Measurements from ENCODE around the gene CABCOCO1. TPM values are rescaled to one million over a fixed set of nuclear protein-coding genes. Genes with fewer than 3 reads are reported as not detected.

The CABCOCO1 gene
- total and polyA plus RNA-seq, 2 donors, result 0.14 to 0.43 TPM

DNA sequence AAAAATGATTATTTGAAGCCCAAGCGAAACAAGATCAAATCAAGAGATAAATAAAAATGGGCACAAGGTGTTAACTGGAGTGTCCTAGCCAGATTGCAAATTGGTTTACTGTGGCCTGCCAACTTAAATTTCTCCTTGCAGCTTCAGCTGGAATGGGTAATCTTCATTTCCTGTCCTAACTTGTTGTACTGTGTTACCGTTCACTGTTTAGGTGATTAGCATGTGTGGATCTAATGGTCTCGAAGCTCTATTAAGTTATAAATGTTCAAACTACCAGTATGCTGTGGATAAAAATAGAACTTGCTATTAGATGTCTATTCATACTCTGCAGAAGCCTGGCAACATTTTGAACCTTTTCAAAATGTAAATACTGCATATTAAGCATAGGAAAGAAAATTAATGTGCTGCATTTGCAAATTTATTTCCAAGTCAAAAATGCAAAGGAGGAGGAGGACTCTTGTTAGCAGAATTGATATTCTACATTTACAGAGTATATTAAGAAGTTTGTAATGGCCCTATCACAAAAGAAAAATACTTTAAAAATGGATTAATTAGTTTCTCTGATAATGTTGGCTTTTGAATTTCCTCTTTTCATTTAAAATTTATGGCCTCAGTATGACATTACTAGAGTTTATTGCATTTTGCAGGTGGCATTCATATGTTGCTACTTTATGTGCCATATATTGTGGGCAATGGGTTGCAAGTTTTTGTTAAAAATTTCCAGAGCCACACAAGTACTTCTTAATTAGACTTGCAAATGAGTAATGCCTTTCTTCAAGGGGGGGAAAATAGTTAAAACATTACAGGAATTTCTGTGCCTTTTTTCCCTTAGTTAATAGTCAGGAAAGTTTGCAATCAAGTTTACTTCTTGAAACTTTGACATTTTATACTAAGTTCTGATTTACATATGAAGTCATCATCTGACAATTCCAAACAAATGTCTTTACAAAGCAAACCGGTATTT lies 92.1 kb downstream of the CABCOCO1 start:
- 55% methylated on average over 4 of the region's 4 CpGs for WGBS
- Histone ChIP-seq H3K9me3 (ENCODE audit: control insufficient read depth in 2 of 2, insufficient read depth in 1 of 2, low read length in 1 of 2) (no peaks in the 10 kb centered on the region), H3K27me3 (ENCODE audit: control insufficient read depth in 2 of 2, insufficient read depth in 1 of 2, low read length in 1 of 2) (no peaks in the 10 kb centered on the region), H3K4me3 (ENCODE audit: low read length in 2 of 2) (no peak overlapping the region), H3K36me3 (ENCODE audit: control insufficient read depth in 2 of 2, insufficient read depth in 2 of 2, low read length in 1 of 2) (no peaks in the 10 kb centered on the region), H3K27ac (ENCODE audit: low read depth in 1 of 2, low read length in 1 of 2) (no peak overlapping the region), H3K4me1 (ENCODE audit: control insufficient read depth in 2 of 2, insufficient read depth in 2 of 2, low read length in 2 of 2) (peaks cover 5 to 17% of the 10 kb centered on the region in 2 donors)
- no peak for DNase-seq (ENCODE audit: low read depth in 6 of 9, low spot score in 9 of 9)

DNA sequence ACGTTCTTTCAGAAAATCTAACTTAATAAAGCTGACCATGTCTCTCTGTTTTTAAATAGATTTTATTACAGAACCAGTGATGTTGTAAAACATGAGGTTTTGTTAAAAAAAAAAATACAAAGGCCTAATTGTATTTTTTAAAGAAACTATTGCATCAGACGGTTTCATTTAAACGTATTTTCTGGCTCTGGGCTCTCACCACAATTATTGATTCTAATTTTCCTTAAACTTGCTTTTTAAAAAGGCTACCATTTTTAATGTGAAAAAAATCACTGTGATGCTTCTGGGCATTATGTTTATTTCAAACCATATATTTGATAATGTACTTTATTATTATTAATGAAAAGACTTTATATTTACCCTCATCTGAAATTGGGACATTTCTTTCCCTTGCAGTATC lies 94.3 kb downstream of the CABCOCO1 start:
- no peak overlapping the region for H3K27ac ChIP-seq (ENCODE audit: low read depth in 1 of 2, low read length in 1 of 2)
- no peak overlapping the region for H3K4me3 ChIP-seq (ENCODE audit: low read length in 2 of 2)
- no peaks in the 10 kb centered on the region for H3K27me3 ChIP-seq (ENCODE audit: control insufficient read depth in 2 of 2, insufficient read depth in 1 of 2, low read length in 1 of 2)
- H3K36me3 ChIP-seq (ENCODE audit: control insufficient read depth in 2 of 2, insufficient read depth in 2 of 2, low read length in 1 of 2), result no peaks in the 10 kb centered on the region
- 95% methylated on average over 3 of the region's 3 CpGs for WGBS
- H3K4me1 ChIP-seq (ENCODE audit: control insufficient read depth in 2 of 2, insufficient read depth in 2 of 2, low read length in 2 of 2), result peaks cover 2 to 5% of the 10 kb centered on the region in 2 donors
- no peak for DNase-seq (ENCODE audit: low read depth in 6 of 9, low spot score in 9 of 9)
- no peaks in the 10 kb centered on the region for H3K9me3 ChIP-seq (ENCODE audit: control insufficient read depth in 2 of 2, insufficient read depth in 1 of 2, low read length in 1 of 2)

GRCh38 chr10:61757525-61758397 lies 95.0 kb downstream of the CABCOCO1 start:
- no peak for DNase-seq (ENCODE audit: low read depth in 6 of 9, low spot score in 9 of 9)
- H3K36me3 ChIP-seq (ENCODE audit: control insufficient read depth in 2 of 2, insufficient read depth in 2 of 2, low read length in 1 of 2), result no peaks in the 10 kb centered on the region
- no peak overlapping the region for H3K4me3 ChIP-seq (ENCODE audit: low read length in 2 of 2)
- H3K27ac ChIP-seq (ENCODE audit: low read depth in 1 of 2, low read length in 1 of 2), result no peak overlapping the region
- 70% methylated on average over 2 of the region's 2 CpGs for WGBS
- no peaks in the 10 kb centered on the region for H3K9me3 ChIP-seq (ENCODE audit: control insufficient read depth in 2 of 2, insufficient read depth in 1 of 2, low read length in 1 of 2)
- H3K4me1 ChIP-seq (ENCODE audit: control insufficient read depth in 2 of 2, insufficient read depth in 2 of 2, low read length in 2 of 2), result no peaks in the 10 kb centered on the region
- H3K27me3 ChIP-seq (ENCODE audit: control insufficient read depth in 2 of 2, insufficient read depth in 1 of 2, low read length in 1 of 2), result no peaks in the 10 kb centered on the region

DNA sequence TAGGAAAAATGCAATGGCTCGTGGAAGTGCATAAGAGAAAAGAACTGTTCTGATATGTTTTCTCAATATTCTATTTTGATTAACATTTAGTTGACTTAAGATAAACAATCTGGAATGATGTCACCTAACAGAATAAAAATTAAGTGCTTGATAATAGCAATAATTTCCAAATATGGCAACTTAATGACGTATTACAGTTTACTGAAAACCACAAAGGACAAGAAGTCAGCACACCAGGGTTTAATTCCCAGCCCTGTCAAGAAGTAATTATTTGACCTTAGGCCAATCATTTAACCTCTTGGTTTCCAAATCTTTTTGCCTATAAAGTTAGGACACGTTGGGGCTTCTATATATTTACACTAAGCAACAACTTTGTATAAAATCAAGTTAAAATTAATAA lies 95.7 kb downstream of the CABCOCO1 start:
- DNase-seq (ENCODE audit: low read depth in 6 of 9, low spot score in 9 of 9), result no peak
- no peaks in the 10 kb centered on the region for H3K27me3 ChIP-seq (ENCODE audit: control insufficient read depth in 2 of 2, insufficient read depth in 1 of 2, low read length in 1 of 2)
- H3K27ac ChIP-seq (ENCODE audit: low read depth in 1 of 2, low read length in 1 of 2), result no peak overlapping the region
- no peaks in the 10 kb centered on the region for H3K4me1 ChIP-seq (ENCODE audit: control insufficient read depth in 2 of 2, insufficient read depth in 2 of 2, low read length in 2 of 2)
- H3K4me3 ChIP-seq (ENCODE audit: low read length in 2 of 2), result no peak overlapping the region
- H3K36me3 ChIP-seq (ENCODE audit: control insufficient read depth in 2 of 2, insufficient read depth in 2 of 2, low read length in 1 of 2), result no peaks in the 10 kb centered on the region
- no peaks in the 10 kb centered on the region for H3K9me3 ChIP-seq (ENCODE audit: control insufficient read depth in 2 of 2, insufficient read depth in 1 of 2, low read length in 1 of 2)
- WGBS, result 92% methylated on average over 3 of the region's 3 CpGs

DNA sequence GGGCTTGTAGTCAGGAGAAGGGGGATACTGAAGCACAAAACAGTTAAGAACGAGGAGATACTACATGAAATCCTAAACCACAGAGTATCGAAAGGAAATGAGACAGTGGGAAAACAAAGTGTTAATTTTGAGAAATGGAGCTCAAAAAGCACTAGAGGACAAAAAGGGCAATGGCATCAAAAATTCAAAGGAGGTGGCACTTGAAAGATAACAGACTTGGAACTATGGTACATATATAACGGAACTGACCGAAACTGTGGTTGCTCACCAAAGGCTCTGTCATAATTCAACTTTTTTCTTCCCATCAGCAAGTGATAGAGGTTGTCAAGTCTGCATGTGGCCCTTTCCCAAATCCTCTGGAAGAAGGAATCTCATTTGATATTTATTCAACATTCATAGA lies 97.0 kb downstream of the CABCOCO1 start:
- Histone ChIP-seq H3K36me3 (ENCODE audit: control insufficient read depth in 2 of 2, insufficient read depth in 2 of 2, low read length in 1 of 2) (no peaks in the 10 kb centered on the region), H3K27ac (ENCODE audit: low read depth in 1 of 2, low read length in 1 of 2) (no peak overlapping the region), H3K9me3 (ENCODE audit: control insufficient read depth in 2 of 2, insufficient read depth in 1 of 2, low read length in 1 of 2) (no peaks in the 10 kb centered on the region), H3K27me3 (ENCODE audit: control insufficient read depth in 2 of 2, insufficient read depth in 1 of 2, low read length in 1 of 2) (no peaks in the 10 kb centered on the region), H3K4me1 (ENCODE audit: control insufficient read depth in 2 of 2, insufficient read depth in 2 of 2, low read length in 2 of 2) (peaks cover 0 to 3% of the 10 kb centered on the region in 2 donors), H3K4me3 (ENCODE audit: low read length in 2 of 2) (no peak overlapping the region)
- no peak for DNase-seq (ENCODE audit: low read depth in 6 of 9, low spot score in 9 of 9)
- WGBS, result 97% methylated on average over 4 of the region's 4 CpGs

DNA sequence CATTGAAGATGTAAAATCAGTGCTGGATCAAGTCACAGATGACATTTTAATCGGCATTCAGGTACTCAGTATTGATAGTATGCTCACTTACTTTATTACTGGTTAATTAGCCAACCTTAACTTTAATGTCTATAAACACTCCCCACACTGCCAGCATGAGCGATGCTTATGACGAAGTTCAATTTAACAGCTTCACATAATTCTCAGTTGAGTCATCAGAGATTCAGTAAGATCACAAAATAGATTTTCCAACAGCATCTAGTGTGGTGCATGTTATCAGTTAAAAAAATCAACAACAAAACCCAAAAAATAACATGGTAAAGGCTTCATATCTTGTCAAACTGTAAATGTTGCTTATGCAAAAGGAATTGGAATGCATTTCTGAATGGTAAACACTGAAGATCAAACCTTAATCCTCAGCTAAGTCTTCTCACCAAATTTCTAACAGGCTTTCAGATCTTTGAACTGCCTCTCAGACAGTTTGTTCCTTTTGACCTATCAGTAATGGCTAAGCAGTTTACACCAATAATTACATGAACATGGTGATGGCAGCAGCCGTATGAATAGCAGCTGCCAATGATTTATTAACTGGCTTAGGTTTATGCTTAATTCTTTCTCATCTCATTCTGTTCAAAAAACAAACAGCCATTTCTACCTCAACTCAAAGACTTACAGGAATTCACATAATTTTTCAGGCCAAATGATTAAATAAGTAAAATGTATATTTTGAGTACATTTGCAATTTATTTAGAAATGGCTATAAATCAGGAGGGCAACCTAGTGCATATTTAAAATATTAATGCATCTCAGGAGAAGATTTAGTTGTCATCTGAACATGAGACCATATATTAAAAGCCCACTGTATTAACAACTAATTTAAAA lies 98.5 kb downstream of the CABCOCO1 start:
- H3K9me3 ChIP-seq (ENCODE audit: control insufficient read depth in 2 of 2, insufficient read depth in 1 of 2, low read length in 1 of 2), result no peaks in the 10 kb centered on the region
- no peak overlapping the region for H3K27ac ChIP-seq (ENCODE audit: low read depth in 1 of 2, low read length in 1 of 2)
- H3K36me3 ChIP-seq (ENCODE audit: control insufficient read depth in 2 of 2, insufficient read depth in 2 of 2, low read length in 1 of 2), result no peaks in the 10 kb centered on the region
- WGBS, result 80% methylated on average over 4 of the region's 4 CpGs
- H3K4me3 ChIP-seq (ENCODE audit: low read length in 2 of 2), result no peak overlapping the region
- peaks cover 5 to 7% of the 10 kb centered on the region in 2 donors for H3K4me1 ChIP-seq (ENCODE audit: control insufficient read depth in 2 of 2, insufficient read depth in 2 of 2, low read length in 2 of 2)
- peak in 1 of 9 donors; percentile 26 for DNase-seq (ENCODE audit: low read depth in 6 of 9, low spot score in 9 of 9)
- no peaks in the 10 kb centered on the region for H3K27me3 ChIP-seq (ENCODE audit: control insufficient read depth in 2 of 2, insufficient read depth in 1 of 2, low read length in 1 of 2)

DNA sequence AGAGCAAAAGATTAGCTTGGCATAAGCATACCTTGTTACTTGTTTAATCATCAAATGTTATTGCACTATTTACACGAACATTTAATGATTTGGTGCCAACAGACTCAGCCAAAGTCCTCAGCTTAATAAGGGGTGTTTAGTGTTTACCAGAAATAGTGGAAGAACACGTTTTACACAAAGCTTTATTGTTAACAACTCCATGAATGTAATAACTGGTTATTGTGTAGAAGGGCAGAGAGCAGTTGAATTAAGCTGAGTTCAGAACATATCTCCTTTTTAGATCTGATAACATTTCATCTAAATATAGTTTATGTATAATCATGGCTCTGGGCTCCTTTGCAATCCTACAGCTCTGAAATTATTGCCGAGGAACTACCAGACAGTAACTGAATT lies 99.1 kb downstream of the CABCOCO1 start:
- no peak for DNase-seq (ENCODE audit: low read depth in 6 of 9, low spot score in 9 of 9)
- H3K4me1 ChIP-seq (ENCODE audit: control insufficient read depth in 2 of 2, insufficient read depth in 2 of 2, low read length in 2 of 2), result peaks cover 5 to 7% of the 10 kb centered on the region in 2 donors
- no peak overlapping the region for H3K4me3 ChIP-seq (ENCODE audit: low read length in 2 of 2)
- H3K36me3 ChIP-seq (ENCODE audit: control insufficient read depth in 2 of 2, insufficient read depth in 2 of 2, low read length in 1 of 2), result no peaks in the 10 kb centered on the region
- no peak overlapping the region for H3K27ac ChIP-seq (ENCODE audit: low read depth in 1 of 2, low read length in 1 of 2)
- no peaks in the 10 kb centered on the region for H3K9me3 ChIP-seq (ENCODE audit: control insufficient read depth in 2 of 2, insufficient read depth in 1 of 2, low read length in 1 of 2)
- 86% methylated on average over 3 of the region's 3 CpGs for WGBS
- H3K27me3 ChIP-seq (ENCODE audit: control insufficient read depth in 2 of 2, insufficient read depth in 1 of 2, low read length in 1 of 2), result no peaks in the 10 kb centered on the region

DNA sequence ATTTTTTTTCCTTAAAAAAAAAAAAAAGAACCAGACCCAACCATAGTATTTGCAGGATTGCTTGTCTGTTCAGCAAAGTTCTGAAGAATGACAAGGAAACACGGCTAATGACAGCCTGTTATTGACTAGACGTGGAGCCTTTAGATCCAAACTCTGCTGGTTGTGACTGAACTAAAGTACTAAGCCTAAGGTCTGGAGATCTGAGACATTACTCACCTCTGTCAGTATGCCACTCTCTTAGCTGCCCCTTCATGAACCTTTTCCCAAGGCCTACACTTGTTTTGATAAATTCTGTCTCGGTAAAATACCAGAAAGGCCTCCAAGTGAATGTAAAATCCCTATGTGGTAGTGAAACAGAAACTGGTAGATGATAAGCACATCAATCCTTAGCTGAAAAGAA lies 101.0 kb downstream of the CABCOCO1 start:
- no peak for DNase-seq (ENCODE audit: low read depth in 6 of 9, low spot score in 9 of 9)
- Histone ChIP-seq H3K36me3 (ENCODE audit: control insufficient read depth in 2 of 2, insufficient read depth in 2 of 2, low read length in 1 of 2) (no peaks in the 10 kb centered on the region), H3K27me3 (ENCODE audit: control insufficient read depth in 2 of 2, insufficient read depth in 1 of 2, low read length in 1 of 2) (no peaks in the 10 kb centered on the region), H3K27ac (ENCODE audit: low read depth in 1 of 2, low read length in 1 of 2) (no peak overlapping the region), H3K4me3 (ENCODE audit: low read length in 2 of 2) (no peak overlapping the region), H3K9me3 (ENCODE audit: control insufficient read depth in 2 of 2, insufficient read depth in 1 of 2, low read length in 1 of 2) (no peaks in the 10 kb centered on the region), H3K4me1 (ENCODE audit: control insufficient read depth in 2 of 2, insufficient read depth in 2 of 2, low read length in 2 of 2) (peaks cover 5 to 7% of the 10 kb centered on the region in 2 donors)
- 95% methylated on average over 3 of the region's 3 CpGs for whole genome bisulfite sequencing
